ENCODE measurements around the gene CLBA1.
A peak's percentile ranks its signal among the peaks of the same experiment; 100 is the strongest.

The CLBA1 gene

GRCh38 chr14:104985675-104986486 is at the start of gene CLBA1:
CLBA1 (plus strand) TSS chr14:104985788; CDS start chr14:104986432, 644 bp downstream.
- H3K4me3 ChIP-seq (ENCODE audit: low read depth, low read length), result peak within 1 kb of the TSS; percentile 76
- ChIA-PET POLR2A (interaction anchor here (0.5 to 2.8 kb wide), 6 partner anchors 12 to 67 kb away, joined by 3 to 16 read pairs (median 4); partner anchors contain the start of gene CDCA4), CTCF (interaction anchor here (0.7 to 2.5 kb wide), 5 partner anchors 9 to 59 kb away, joined by 3 to 12 read pairs (median 3); no protein-coding TSS in a partner anchor)
- TF ChIP-seq ZBTB26 (tag by site-specific recombination; optimal IDR thresholded peaks at IDR 0.05), result peak; percentile 87
- TF ChIP-seq ZNF341 (tag by site-specific recombination; IDR thresholded peaks at IDR 0.05; ENCODE audit: low read depth), result peak; percentile 67
- TF ChIP-seq ZFP41 (tag by site-specific recombination; IDR thresholded peaks at IDR 0.05; ENCODE audit: borderline replicate concordance), result no peak
- peak; percentile 43; the same call in 1 of the 2 replicates for TF ChIP-seq ZNF76 (tag by site-specific recombination; IDR thresholded peaks at IDR 0.05; ENCODE audit: borderline replicate concordance, low read depth)
- 0 out of 2 replicates have a peak, but pooled peaks have one; percentile 16 for TF ChIP-seq ZBTB20 (tag by site-specific recombination; IDR thresholded peaks at IDR 0.05)
- TF ChIP-seq ZNF561 (tag by site-specific recombination; IDR thresholded peaks at IDR 0.05; ENCODE audit: borderline replicate concordance), result peak; percentile 87
- TF ChIP-seq GLIS2 (tag by site-specific recombination; IDR thresholded peaks at IDR 0.05), result 0 out of 2 replicates have a peak, but pooled peaks have one; percentile 14
- TF ChIP-seq ZBTB48 (tag by site-specific recombination; IDR thresholded peaks at IDR 0.05), result no peak
- TF ChIP-seq ZFHX2 (tag by site-specific recombination; conservative IDR thresholded peaks at IDR 0.05), result peak; percentile 87
- TF ChIP-seq MYNN (tag by site-specific recombination; IDR thresholded peaks at IDR 0.05; ENCODE audit: borderline replicate concordance), result 0 out of 2 replicates have a peak, but pooled peaks have one; percentile 41
- TF ChIP-seq ZXDB (tag by site-specific recombination; IDR thresholded peaks at IDR 0.05), result 0 out of 2 replicates have a peak, but pooled peaks have one; percentile 37
- peak; percentile 25; the same call in 1 of the 2 replicates for TF ChIP-seq ZIC2 (tag by site-specific recombination; IDR thresholded peaks at IDR 0.05)
- TF ChIP-seq BCL11B (tag by site-specific recombination; IDR thresholded peaks at IDR 0.05; ENCODE audit: low read depth), result no peak
- peak; percentile 27; the same call in 1 of the 2 replicates for TF ChIP-seq SP2 (tag by site-specific recombination; IDR thresholded peaks at IDR 0.05)
- TF ChIP-seq EGR2 (tag by site-specific recombination; IDR thresholded peaks at IDR 0.05; ENCODE audit: low read depth), result peak; percentile 74
- no peak for TF ChIP-seq ZNF214 (tag by site-specific recombination; IDR thresholded peaks at IDR 0.05; ENCODE audit: borderline replicate concordance)
- TF ChIP-seq SP3 (tag by site-specific recombination; IDR thresholded peaks at IDR 0.05), result peak; percentile 2; the same call in 1 of the 2 replicates
- no peak for TF ChIP-seq ZNF157 (tag by site-specific recombination; IDR thresholded peaks at IDR 0.05)
- TF ChIP-seq KLF9 (tag by site-specific recombination; IDR thresholded peaks at IDR 0.05; ENCODE audit: low read depth), result peak; percentile 30; the same call in 1 of the 2 replicates
- TF ChIP-seq ZFP37 (tag by site-specific recombination; IDR thresholded peaks at IDR 0.05), result no peak
- peak; percentile 95; the same call in 1 of the 2 replicates for TF ChIP-seq KLF10 (tag by site-specific recombination; IDR thresholded peaks at IDR 0.05)
- peak; percentile 89 for TF ChIP-seq ZNF335 (tag by site-specific recombination; conservative IDR thresholded peaks at IDR 0.05)
- H3K36me3 ChIP-seq (ENCODE audit: control insufficient read depth in 2 of 2, insufficient read depth in 1 of 2, low read length in 2 of 2), result peaks cover 0 to 7% of the 10 kb centered on the region in 2 experiments; a peak in 1 of 3 replicates
- H3K9me3 ChIP-seq (ENCODE audit: control insufficient read depth, insufficient read depth, low read depth, low read length), result no peaks in the 10 kb centered on the region
- H3K4me1 ChIP-seq (ENCODE audit: control insufficient read depth, insufficient read depth, low read length), result no peaks in the 10 kb centered on the region
- H3K27ac ChIP-seq (ENCODE audit: extremely low read depth, low read depth, low read length), result peak within 1 kb of the TSS; percentile 55; the same call in 1 of the 2 replicates

- Histone ChIP-seq H3K36me3 (ENCODE audit: control insufficient read depth in 2 of 2, insufficient read depth in 1 of 2, low read length in 2 of 2) (no peaks in the 10 kb centered on the region), H3K4me3 (ENCODE audit: low read depth, low read length) (no peak overlapping the region), H3K9me3 (ENCODE audit: control insufficient read depth, insufficient read depth, low read depth, low read length) (no peaks in the 10 kb centered on the region), H3K27ac (ENCODE audit: extremely low read depth, low read depth, low read length) (no peak overlapping the region), H3K4me1 (ENCODE audit: control insufficient read depth, insufficient read depth, low read length) (no peaks in the 10 kb centered on the region)
- TF ChIP-seq ZNF350 (tag by site-specific recombination; IDR thresholded peaks at IDR 0.05), result no peak
- TF ChIP-seq ZIC2 (tag by site-specific recombination; IDR thresholded peaks at IDR 0.05), result peak; percentile 15; the same call in 1 of the 2 replicates
- no peak for TF ChIP-seq ZNF549 (tag by site-specific recombination; IDR thresholded peaks at IDR 0.05)
- POLR2A ChIA-PET, result no interaction called here
- CTCF ChIA-PET, result interaction anchor here (0.9 to 1.6 kb wide), 3 partner anchors 34 to 110 kb away, joined by 3 read pairs; no protein-coding TSS in a partner anchor
Observed at GRCh38 chr14:104935955-104936354, 49.6 kb upstream of the CLBA1 start.
